Erythroblast (primary cell): ENCODE results near the gene PCDHA13.

Experiments
- GATA1 ChIP-seq: IDR thresholded peaks from 2 replicates; pipeline ENCODE4 v1.6.1; 2011; ENCODE audit warnings: low read depth, mild to moderate bottlenecking, control low read depth, low read length, moderate library complexity
- POLR2A ChIP-seq: IDR thresholded peaks from 2 replicates; pipeline ENCODE4 v1.6.1; 2011; ENCODE audit warnings: mild to moderate bottlenecking, low read length

DNA sequence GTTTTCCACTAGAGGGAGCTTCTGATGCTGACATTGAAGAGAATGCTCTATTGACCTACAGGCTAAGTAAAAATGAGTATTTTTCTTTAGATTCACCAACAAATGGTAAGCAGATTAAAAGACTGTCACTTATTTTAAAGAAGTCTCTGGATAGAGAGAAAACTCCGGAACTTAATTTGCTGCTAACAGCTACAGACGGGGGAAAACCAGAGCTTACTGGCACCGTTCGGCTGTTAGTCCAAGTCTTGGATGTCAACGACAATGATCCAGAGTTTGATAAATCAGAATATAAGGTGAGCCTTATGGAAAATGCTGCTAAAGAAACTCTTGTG is 12.4 kb upstream of the PCDHA13 start:
- TF ChIP-seq POLR2A (no peak), GATA1 (no peak)
